GM18909 (cell line): ENCODE measurements around the gene TTN.

Experiments used
- ATAC-seq: cut with Tn5 transposase; IDR thresholded peaks from one replicate; pipeline ENCODE4 v1.9.1; 2021; ENCODE audit warnings: mild to moderate bottlenecking; ENCODE audit not compliant: unreplicated experiment, poor library complexity

TTN gene

GRCh38 chr2:178807227-178808008, at the start of gene TTN:
Gene TTN, minus strand, starts transcription at chr2:178807423. Its CDS starts 2,781 bp downstream, at chr2:178804642.
- no peak for ATAC-seq

DNA sequence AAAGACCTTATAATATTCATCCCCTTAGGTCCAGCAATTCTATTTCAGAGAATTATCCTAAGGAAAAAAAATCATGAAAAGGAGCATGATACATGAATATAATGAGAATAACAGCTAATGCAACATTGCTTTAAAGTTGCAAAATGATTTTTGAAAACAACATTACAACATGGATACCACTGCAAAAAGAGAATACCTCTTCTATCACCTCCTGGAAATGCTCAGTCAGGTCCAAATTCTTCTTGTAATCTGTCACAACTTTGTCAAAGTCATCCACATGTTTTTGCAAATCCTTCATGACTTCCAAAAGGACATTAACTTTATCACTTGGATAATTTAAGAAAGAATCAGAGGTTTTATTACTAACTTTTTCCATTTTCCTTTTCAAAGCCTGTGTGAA, 47.9 kb upstream of the TTN start:
- ATAC-seq: no peak

GRCh38 chr2:178848335-178848734, 41.1 kb upstream of the TTN start:
- no peak for ATAC-seq

- no peak for ATAC-seq
These were observed 39.2 kb upstream of the TTN start for GRCh38 chr2:178846458-178846802.

DNA sequence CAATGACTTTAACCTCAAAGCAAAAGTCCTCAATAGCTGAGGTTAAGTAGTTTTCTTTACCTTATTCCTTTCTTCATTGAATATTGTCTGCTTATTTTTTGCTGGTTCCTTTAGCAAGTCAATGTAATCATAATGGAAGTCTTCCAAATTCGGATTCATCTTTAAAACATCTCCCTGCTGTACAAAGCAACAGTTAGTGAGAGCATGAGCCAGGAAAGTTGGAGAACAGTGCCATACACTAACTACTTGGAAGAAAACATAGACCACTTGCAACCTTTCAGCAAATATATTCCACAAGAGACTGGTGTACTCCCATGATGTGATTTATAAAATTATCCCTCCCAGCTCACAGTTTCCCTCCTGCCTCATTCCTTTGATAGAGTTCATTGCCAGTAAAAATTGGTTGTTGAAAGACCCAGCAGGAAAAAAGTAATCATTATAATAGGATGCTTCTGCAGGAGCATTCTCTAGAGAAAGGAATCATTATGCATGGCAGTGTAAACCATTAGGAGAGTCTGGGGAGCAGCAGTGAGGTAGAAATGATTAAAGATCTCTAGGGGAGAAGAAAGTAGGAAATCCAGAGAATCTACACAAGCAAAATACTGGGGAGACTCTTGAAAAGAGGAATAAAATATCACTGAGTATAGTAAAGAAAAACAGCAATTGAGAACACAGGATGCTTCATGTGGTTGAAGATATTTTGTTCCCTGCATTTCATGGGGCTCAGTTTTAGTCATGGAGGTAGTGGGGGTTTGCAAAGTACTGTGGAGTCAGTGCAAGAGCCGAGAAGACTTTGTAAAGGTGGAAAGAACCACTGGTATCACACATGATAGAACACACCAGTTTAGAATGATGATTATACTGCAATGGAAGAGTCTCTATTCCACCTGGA, 38.6 kb upstream of the TTN start:
- ATAC-seq: no peak

- ATAC-seq: no peak
These were observed 37.5 kb upstream of the TTN start for GRCh38 chr2:178844701-178845100.

DNA sequence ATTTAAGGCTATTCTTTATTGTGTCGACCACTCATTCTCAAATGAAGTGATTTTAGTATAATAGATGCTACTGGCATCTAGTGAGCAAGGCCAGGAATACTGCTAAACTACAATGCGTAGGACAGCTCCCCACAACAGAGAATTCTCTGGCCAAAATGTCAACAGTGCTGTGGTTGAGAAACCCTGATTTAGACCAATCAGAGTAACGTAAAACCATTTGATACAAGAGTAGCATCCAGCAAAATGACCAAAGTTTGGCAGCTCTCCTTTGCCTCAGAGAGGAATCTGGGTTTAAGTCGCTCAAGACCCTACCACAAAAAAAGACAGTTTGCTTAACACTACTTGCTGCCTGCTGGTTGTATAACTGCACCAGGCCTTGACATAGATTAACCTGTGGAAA, 37.0 kb upstream of the TTN start:
- no peak for ATAC-seq

DNA sequence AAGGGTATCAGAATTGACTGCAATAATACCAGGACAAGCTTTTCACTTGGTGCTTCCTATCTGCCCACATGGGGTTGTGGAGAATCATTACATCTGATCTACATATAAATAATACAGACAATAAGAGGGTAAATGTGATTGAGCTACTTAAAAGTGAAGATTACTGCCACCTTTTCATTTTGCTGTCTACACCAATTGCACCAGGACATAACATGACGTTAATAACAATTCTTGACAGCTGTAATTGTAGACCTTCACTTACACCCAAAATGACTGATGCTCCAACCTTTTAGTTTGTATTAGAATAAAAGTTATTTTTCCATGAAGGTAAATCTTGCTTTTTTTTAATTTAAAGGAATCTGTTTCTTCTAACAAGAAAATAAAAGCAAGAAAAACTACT, 36.5 kb upstream of the TTN start:
- no peak for ATAC-seq

DNA sequence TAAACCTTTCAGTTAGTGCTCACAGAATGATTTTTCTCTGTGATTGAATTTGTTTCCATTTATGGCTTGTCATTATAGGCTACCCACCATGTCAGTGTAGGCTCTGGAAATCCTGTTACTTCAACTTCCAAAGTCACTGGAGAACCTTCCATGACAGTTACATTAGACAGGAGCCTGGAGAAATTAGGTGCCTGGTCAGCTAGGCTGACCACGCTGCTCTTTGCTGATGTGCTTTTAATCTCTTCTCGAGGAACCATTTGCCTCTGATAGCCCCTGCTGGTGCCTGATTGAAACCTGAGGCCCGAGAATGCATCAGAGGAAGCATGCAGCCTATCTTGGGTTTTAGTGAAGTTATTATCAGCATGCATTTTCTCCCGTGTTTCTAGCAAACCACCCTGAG, 29.6 kb upstream of the TTN start:
- no peak for ATAC-seq

GRCh38 chr2:178834086-178834485, 26.9 kb upstream of the TTN start:
- no peak for ATAC-seq

DNA sequence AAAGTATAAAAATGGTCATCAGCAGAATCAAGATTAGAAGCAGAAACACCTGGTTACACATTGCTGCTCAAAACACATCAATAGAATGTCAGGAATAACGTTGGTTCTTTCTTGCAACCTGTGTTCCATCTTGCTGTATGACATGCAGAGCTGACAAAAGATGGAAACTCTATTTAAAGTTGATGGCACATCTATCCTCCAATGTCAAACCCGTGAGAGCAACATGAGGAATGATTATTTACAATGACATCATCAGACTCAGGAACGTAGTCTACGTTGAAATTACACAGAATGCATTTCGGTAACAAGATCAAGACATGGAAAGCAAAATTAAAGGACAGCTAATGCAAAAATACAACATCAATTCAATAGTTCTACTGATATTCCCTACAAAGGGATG, 26.2 kb upstream of the TTN start:
- no peak for ATAC-seq

- no peak for ATAC-seq
These were observed 23.2 kb upstream of the TTN start for GRCh38 chr2:178830451-178830850.

DNA sequence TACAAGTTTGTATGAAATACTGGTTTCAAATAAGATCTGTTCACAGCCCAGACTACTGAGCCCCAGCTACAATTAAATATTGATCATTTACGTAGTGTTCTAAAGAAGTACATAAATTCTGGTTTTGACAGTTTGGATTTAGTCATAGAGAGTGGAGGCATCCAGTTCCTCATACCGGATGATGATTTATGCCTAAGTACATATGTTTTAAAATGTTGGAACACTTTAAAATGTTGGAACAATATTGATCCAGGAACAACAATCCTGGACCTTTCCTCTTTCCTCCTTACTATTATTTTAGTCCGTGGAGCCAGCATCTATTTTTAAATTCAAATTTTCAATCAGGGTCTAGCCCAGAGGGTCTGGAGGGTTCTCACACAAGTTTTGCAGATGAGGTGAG, 22.8 kb upstream of the TTN start:
- no peak for ATAC-seq

DNA sequence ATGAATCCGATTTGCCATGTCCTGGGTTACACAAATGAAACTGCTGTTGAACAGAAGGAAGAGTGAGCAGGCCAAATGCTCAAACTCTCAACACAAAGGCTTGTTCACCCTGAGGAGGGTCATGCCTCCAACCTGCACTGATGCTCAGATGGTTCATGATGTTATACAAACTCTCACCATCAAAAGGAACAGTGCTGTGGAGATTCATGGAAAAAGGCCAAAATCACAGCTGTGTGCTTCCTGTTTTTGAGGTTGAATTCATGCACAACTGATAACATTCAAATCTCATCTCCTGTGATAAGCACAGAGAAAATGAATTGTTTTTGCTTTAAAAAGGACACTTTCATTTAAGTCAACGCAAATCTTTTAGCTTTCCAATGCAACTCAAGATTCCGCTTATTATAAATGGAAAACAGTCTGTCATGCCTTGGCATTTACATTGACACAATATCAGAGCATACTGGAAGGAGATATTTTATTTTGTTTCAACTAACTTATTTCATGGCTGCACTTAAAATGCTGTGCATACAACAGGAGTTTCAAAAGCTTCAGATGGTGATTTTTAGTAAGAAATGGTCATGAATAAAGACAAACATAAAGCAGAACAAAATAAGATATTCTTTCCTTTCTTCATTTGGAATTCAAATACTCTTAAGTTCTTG, 22.2 kb upstream of the TTN start:
- no peak for ATAC-seq

- no peak for ATAC-seq
These were observed 21.3 kb upstream of the TTN start for GRCh38 chr2:178828486-178828881.

DNA sequence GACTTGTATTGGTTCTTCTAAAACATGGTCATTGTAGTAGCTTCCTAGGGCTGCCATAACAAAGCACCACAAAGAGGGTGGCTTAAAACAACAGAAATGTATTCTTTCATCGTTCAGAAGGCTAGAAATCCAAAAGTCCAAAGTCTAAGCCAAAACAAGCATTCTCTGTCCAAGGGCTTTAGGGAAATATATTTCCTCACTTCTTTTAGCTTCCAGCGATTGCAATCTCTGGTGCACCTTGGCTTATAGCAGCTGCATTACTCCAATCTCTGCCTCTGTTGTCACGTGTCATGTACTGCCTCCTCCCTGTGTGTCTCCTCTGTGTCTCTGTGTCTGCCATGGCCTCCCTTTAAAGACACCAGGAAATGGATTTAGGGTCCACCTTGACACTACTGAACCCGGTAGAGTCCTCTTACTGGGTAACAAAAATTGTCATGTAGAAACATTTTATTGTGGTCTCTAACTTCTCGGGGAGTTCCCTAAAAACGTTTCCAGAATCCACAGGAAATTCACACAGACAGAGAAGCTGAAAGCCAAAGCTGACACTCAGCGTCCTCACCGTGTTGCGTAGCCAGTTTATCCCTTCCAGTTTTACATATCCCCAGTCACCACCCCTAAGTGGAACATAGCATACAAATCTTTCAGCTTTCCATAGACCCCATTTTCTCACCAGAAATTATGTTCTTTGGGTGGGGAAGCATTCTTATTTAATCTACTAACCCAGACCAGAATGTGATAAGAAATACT, 20.7 kb upstream of the TTN start:
- ATAC-seq: no peak

GRCh38 chr2:178827111-178827510, 19.9 kb upstream of the TTN start:
- ATAC-seq: no peak

GRCh38 chr2:178825183-178825582, 18.0 kb upstream of the TTN start:
- no peak for ATAC-seq

- ATAC-seq: no peak
These were observed 17.0 kb upstream of the TTN start for GRCh38 chr2:178824181-178824580.

DNA sequence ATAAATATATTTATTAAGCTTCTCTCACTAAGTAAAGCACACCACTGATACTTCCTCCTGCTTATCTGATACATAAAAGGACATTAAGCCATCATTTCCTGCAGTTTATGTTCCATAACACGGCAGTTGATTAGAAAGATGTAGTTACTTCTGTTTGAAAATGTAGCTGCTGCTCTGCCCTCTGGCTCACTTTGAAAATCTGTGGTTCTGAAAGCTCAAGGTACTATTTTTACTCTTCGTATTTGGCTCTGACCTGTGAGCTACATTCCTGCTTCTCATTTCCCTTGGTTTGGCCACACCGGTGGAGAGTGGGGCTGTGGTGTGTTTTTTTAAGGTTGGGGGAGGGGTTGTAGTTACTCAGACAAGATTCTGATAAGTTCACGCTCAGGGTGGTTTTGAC, 12.8 kb upstream of the TTN start:
- peak; percentile 90 for ATAC-seq
